Measurements from ENCODE around the gene PTPRN2.
"Not testable (repeated sequence)": the region's sequence is repeated elsewhere in the genome, so short reads cannot be mapped to it uniquely, and the experiment has no call there.

Gene PTPRN2

GRCh38 chr7:157602156-157602555 lies 985.5 kb downstream of the PTPRN2 start:
- no peak for DNase-seq (ENCODE audit: low read depth)

DNA sequence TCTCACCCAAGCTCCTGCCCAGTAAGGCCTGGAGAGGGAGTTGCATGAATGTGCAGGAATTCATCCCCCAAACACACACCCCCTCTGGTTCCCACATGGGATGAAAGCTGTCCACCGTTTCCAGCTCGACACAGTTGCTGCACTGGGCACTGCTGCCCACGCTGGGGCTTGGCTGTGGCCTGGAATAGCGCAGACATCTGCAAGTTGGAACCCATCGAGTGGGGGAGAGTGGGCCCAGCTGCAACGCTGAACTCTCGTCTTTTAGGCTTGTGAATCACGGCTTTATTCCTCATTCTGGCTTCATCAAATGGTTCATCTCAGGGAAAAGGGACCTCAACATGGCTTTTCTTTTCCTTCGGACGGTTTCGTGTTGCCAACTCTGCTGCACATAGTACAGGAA lies 986.1 kb downstream of the PTPRN2 start:
- DNase-seq (ENCODE audit: low read depth): no peak

DNA sequence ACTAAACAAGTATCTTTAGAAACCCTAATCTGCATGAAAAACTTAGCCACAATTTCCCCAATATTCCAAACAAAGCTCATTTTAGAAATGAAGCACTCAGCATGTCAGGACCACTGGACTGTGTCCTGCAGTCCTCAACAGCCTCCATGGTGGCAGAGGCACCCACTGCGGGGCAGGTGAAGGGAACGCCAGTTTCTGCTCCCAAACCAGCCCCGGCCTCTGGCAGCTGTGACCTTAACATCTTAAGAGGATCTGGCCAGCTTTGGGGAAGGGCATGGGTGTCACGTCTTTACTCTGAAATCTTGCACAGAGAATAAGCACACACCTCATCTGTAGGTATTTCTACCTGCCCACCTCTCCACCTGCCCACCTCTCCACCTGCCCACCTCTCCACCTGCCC lies 988.1 kb downstream of the PTPRN2 start:
- DNase-seq (ENCODE audit: low read depth): no peak

- DNase-seq (ENCODE audit: low read depth): no peak
Measured at GRCh38 chr7:157597562-157597961, 990.1 kb downstream of the PTPRN2 start.

DNA sequence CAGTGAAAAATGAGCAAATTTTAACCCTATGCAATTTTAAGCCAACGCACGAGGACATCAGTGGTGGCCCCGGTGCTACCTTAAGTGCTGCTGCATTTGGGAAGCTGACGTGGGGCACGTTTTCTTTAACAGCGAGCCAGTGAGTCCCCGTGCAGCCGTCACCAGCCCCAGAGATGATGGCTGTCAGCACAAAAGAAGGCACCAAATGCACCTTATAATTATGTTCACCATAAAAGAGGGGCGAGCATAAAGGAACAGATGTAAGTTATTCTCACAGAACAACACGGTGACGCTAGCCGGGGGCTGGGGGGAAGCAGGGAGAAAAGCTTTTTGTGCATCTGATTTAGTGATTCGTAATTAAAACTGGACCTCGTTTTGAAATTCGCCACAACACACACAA lies 990.7 kb downstream of the PTPRN2 start:
- DNase-seq (ENCODE audit: low read depth): no peak

- no peak for DNase-seq (ENCODE audit: low read depth)
Measured at GRCh38 chr7:157596471-157596870, 991.2 kb downstream of the PTPRN2 start.

DNA sequence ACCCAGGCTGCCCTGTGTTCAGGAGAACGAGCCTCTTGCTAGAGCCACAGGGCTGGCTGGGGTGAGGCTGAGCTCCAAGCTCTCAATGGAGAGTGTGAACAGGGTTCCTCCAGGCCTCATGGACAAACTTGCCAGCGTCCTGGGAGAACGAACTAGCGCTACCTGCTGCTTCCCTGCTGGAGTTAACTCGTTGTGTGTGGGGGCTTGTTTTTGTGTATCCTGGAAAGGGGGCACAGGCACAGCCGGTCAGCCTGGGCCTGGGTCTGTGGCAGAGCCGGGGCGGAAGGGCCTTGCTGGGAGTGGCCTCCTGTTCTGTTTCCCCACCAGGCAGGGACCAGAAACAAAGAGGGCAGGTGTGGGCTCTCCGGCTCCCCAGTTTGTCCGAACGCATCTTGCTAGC lies 991.6 kb downstream of the PTPRN2 start:
- DNase-seq (ENCODE audit: low read depth): no peak

DNA sequence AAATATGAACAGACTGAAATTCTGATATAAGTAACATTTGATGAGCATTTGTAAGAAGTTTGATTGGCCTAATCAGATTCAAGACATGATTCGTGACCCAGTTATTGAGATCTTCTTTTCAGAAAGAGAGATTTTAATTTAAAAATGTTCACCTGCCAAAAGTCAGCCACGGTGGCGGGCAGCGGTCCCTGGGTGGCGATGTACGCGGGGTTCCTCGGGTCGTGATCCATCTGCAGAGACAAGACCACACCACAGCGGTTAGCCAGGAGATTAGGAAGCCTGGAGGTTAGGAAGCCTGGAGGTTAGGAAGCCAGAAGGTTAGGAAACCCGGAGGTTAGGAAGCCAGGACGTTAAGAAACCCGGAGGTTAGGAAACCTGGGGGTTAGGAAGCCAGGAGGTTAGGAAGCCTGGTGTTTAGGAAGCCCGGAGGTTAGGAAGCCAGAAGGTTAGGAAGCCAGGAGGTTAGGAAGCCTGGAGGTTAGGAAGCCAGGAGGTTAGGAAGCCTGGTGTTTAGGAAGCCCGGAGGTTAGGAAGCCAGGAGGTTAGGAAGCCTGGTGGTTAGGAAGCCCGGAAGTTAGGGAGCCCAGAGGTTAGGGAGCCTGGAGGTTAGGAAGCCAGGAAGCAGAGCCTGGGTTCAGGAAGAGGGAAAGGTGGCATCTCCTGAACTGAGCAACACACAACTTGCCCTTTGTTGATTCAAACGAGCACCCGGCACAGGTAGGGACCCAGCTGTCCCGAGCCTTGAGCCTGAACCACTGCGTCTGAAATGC lies 992.4 kb downstream of the PTPRN2 start:
- no peak for DNase-seq (ENCODE audit: low read depth)

DNA sequence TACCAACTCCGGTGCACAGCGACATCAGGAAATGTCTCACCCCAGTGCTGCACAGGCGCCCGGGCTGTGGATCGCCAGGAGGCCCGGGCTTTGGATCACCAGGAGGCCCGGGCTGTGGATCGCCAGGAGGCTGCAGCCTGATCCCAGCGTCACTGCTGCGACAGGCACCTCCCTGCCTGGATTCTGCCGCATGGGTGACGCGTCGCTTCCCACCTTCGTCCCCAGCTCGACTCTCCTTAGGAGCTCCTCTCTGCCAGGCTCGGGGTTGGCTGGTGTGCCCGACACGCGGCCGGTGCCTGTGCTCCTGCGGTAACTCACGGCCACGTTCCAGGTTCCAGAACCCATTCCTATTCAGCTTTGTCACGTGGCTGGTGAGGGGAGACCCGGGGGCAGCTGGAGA lies 993.3 kb downstream of the PTPRN2 start:
- no peak for DNase-seq (ENCODE audit: low read depth)

GRCh38 chr7:157593541-157593940 lies 994.1 kb downstream of the PTPRN2 start:
- DNase-seq (ENCODE audit: low read depth): no peak

- not testable (repeated sequence) for DNase-seq (ENCODE audit: low read depth)
Measured at GRCh38 chr7:157592636-157593320, 994.8 kb downstream of the PTPRN2 start.

GRCh38 chr7:157590526-157590925 lies 997.1 kb downstream of the PTPRN2 start:
- no peak for DNase-seq (ENCODE audit: low read depth)

DNA sequence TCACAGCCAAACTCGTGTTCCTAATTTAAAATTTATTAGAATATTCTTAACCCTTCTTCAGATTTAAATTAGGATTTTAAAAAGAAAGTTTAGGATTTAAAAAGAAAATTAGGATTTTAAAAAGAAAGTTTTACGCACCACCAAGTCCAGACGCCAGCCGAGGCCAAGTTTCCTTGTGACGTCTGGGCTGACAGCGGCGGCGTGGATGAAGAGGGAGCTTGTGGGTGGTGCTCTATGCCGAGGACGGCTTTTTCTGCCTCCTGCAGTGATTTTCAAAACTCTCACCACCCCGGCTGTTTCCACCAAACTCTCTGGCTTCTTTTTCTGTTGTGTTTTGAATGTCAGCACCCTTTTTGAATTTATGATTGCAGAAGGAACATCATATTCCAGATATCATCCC lies 997.9 kb downstream of the PTPRN2 start:
- no peak for DNase-seq (ENCODE audit: low read depth)

DNA sequence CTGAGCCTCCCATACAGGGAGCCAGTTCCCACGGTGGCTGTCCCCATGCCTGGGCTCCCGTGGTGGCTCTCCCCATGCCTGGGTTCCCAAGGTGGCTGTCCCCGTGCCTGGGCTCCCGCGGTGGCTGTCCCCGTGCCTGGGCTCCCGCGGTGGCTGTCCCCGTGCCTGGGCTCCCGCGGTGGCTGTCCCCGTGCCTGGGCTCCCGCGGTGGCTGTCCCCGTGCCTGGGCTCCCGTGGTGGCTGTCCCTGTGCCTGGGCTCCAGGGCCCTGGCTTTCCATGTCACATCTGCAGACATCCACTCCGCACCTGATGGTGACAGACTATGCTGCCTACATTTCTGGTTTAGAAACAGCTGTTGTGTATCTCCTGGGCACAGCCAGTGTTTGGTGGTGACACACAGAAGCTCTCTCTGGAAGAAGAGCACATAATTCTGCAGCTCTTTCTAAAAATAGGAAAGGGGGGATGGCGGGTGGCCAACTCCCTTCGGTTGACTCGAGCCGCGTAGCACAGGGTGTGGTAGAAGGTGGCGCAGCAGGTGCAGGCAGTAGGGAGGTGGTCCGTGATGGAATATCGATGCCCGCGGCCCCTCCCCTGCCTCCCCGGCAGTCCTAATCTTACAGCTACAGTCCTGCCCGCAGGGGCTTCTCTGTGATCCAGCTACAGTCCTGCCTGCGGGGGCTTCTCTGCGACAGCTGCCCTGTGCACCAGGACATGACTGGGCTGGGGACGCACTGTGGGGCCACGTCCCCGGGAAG lies 999.6 kb downstream of the PTPRN2 start:
- DNase-seq (ENCODE audit: low read depth): no peak

DNA sequence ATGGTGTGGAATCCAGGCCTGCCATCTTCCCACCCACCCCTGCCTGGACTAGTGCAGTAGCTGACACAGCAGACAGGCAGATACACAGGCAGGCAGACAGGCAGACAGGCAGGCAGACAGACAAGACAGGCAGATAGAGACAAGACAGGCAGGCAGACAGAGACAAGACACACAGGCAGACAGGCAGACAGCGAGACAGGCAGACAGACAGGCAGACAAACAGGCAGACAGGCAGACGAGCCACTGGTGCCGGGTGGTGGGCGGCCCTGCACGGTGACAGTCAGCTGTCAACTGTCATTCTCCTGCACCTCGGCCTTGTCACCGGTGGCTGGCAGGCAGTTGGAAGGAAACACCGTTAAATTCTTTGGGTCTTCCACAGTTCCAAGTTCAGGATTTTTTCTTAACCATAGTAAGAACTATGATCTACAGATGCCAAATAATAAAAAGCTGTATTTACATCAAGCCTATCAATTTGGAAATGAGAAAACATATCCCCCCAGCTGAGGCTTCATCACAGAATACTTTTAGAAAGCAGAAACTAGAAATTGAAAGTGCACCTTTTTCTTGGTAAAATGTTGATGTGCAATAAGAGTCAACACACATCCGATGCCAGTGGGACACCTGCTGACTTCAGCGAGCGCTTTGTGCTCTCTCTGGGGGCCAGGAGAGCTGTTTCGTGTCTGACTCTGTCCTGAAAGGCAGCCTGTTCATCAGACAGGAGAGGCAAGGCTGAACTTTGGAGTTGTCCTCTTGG lies 1000.4 kb downstream of the PTPRN2 start:
- DNase-seq (ENCODE audit: low read depth): no peak

GRCh38 chr7:157586426-157586955 lies 1001.1 kb downstream of the PTPRN2 start:
- no peak for DNase-seq (ENCODE audit: low read depth)

GRCh38 chr7:157585113-157585861 lies 1002.3 kb downstream of the PTPRN2 start:
- no peak for DNase-seq (ENCODE audit: low read depth)

GRCh38 chr7:157584420-157584819 lies 1003.2 kb downstream of the PTPRN2 start:
- no peak for DNase-seq (ENCODE audit: low read depth)

DNA sequence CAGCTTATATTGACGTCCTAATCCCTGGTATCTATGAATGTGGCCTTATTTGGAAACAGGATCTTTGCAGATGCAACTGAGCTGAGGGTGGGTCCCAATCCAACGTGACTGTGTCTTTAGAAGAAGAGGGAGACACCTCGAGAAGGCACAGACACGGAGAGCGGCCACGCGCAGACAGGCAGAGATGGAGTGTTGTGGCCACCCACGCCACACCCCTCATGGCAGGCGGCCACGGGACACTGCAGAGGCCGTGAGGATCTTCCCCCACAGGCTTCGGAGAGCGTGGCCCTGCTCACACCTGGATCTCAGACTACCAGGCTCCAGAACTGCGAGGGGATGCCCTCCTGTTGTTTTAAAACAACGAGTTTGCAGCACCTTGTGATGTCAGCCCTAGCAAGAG lies 1005.9 kb downstream of the PTPRN2 start:
- DNase-seq (ENCODE audit: low read depth): no peak

DNA sequence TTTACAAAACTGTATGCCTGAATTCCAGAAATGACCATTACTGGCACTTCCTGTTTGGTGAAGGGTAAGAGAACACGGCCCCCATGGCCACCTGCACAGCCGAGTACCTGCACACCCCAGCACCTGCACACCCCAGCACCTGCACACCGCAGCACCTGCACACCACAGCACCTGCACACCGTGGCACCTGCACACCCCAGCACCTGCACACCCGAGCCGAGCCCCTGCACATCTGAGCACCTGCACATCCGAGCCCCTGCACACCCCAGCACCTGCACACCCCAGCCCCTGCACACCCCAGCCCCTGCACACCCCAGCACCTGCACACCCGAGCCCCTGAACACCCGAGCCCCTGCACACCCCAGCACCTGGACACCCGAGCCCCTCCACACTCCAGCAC lies 1007.3 kb downstream of the PTPRN2 start:
- no peak for DNase-seq (ENCODE audit: low read depth)

DNA sequence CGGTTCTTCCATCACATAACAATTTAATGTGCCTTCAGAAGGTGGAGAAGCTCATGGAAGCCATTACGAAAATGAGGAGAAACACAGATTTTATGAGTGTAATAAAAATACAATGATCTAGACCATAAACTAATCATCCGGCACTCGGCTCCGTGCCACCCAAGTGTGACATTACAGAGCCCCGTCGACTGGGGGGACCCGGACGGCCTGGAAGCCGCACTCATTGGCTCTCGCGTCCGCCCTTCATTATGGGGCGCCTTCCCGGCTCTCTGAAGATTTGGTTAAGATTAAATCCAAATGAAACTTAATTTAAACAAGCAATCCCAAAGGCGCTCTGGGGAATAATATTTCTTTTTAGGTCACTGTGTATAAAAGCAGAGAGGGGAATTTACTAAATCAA lies 1008.2 kb downstream of the PTPRN2 start:
- DNase-seq (ENCODE audit: low read depth): no peak

Data from stimulated activated CD4-positive, alpha-beta T cell treated with anti-CD3 and anti-CD28 coated beads, Interleukin-2, amount 100 ng/mL, for 4 hours (primary cell).